ENCODE data around the gene ANKAR. TPM values are rescaled to one million over a fixed set of nuclear protein-coding genes. Genes with fewer than 3 reads are reported as not detected.

ANKAR gene
- total RNA-seq, 1 experiment from 2014 or later: 2.0 TPM

DNA sequence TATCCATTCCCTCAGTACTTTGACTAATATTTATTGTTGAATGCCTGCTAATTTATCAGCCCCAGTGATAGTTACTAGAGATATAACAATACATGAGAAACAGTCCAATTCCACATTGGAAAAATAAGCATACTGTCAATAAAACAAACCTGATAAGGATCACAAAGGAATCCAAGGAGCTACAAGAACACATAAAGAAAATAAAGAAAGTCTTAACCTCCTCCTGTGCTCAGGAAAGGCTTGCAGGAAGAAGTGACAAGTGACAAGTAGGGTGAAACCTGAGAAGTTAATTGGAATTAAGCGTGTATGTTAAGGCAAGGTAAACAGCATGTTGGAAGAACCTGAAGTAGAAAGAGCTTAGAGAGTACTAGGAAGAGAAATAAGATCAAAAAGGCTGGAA lies 33.5 kb upstream of the ANKAR start:
- Histone ChIP-seq H3K27me3 (ENCODE audit: insufficient read depth, low read length) (no peaks in the 10 kb centered on the region), H4K91ac (ENCODE audit: insufficient read length, low read depth, low read length) (no peak overlapping the region), H3K23ac (ENCODE audit: insufficient read length, low read depth, low read length) (no peak overlapping the region), H3K14ac (ENCODE audit: insufficient read depth, low read length) (no peak overlapping the region), H3K56ac (ENCODE audit: insufficient read length, low read depth, low read length) (no peak overlapping the region), H3T11ph (ENCODE audit: low read length) (no peak overlapping the region), H3K4me1 (ENCODE audit: insufficient read depth, low read length) (peaks cover 4% of the 10 kb centered on the region; the same call in 1 of the 2 replicates), H4K8ac (replicated peaks; ENCODE audit: insufficient read length, low read depth, low read length) (no peak overlapping the region), H2BK15ac (ENCODE audit: low read depth, low read length) (no peak overlapping the region), H2AFZ (ENCODE audit: low read length) (peak overlapping the region; percentile 64), H3K9me3 (ENCODE audit: control insufficient read depth, low read depth, low read length) (no peaks in the 10 kb centered on the region), H3K23me2 (ENCODE audit: insufficient read length, low read depth, low read length, poor library complexity, severe bottlenecking) (no peaks in the 10 kb centered on the region), H2BK20ac (ENCODE audit: low read depth, low read length, poor library complexity, severe bottlenecking) (no peak overlapping the region), H3K79me1 (ENCODE audit: insufficient read depth, low read depth, low read length, poor library complexity, severe bottlenecking) (no peaks in the 10 kb centered on the region), H2BK5ac (ENCODE audit: insufficient read length, low read length) (no peak overlapping the region), H2BK12ac (ENCODE audit: insufficient read length, low read depth, low read length) (no peak overlapping the region), H4K5ac (ENCODE audit: insufficient read length, low read depth, low read length) (no peak overlapping the region), H3K18ac (ENCODE audit: insufficient read length, low read depth, low read length) (no peak overlapping the region), H4K20me1 (ENCODE audit: control insufficient read depth, insufficient read depth, insufficient read length) (no peaks in the 10 kb centered on the region), H3K4ac (ENCODE audit: low read depth, low read length) (no peak overlapping the region), H2BK120ac (ENCODE audit: low read depth, low read length, poor library complexity, severe bottlenecking) (no peak overlapping the region), H2AK5ac (ENCODE audit: insufficient read length, low read length) (no peak overlapping the region), H3K9ac (ENCODE audit: extremely low read depth, insufficient read length, low read length) (no peak overlapping the region), H3K79me2 (ENCODE audit: insufficient read depth, low read length) (no peaks in the 10 kb centered on the region), H3K4me2 (ENCODE audit: insufficient read depth, insufficient read length, low read length) (no peak overlapping the region), H3K27ac (ENCODE audit: insufficient read length, low read depth, low read length) (no peak overlapping the region)
- no peak for DNase-seq
- Mint-ChIP-seq H3K4me3 (no peak overlapping the region), H3K27me3 (ENCODE audit: low read depth) (no peaks in the 10 kb centered on the region), H3K4me1 (peaks cover 10% of the 10 kb centered on the region in 2 experiments), H3K9me3 (no peaks in the 10 kb centered on the region), H3K36me3 (ENCODE audit: insufficient read depth in 1 of 3, low read depth in 3 of 3) (no peaks in the 10 kb centered on the region), H3K27ac (peak overlapping the region in 1 of 3 experiments; percentile 84; a peak in 2 of 7 replicates)
- TF ChIP-seq, protein P1, sequence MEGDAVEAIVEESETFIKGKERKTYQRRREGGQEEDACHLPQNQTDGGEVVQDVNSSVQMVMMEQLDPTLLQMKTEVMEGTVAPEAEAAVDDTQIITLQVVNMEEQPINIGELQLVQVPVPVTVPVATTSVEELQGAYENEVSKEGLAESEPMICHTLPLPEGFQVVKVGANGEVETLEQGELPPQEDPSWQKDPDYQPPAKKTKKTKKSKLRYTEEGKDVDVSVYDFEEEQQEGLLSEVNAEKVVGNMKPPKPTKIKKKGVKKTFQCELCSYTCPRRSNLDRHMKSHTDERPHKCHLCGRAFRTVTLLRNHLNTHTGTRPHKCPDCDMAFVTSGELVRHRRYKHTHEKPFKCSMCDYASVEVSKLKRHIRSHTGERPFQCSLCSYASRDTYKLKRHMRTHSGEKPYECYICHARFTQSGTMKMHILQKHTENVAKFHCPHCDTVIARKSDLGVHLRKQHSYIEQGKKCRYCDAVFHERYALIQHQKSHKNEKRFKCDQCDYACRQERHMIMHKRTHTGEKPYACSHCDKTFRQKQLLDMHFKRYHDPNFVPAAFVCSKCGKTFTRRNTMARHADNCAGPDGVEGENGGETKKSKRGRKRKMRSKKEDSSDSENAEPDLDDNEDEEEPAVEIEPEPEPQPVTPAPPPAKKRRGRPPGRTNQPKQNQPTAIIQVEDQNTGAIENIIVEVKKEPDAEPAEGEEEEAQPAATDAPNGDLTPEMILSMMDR (conservative IDR thresholded peaks at IDR 0.05): no peak
- no CpG with 5 or more reads among the region's 1 CpG for WGBS (ENCODE audit: extremely low coverage, insufficient read length, low lambda C conversion rate)
